Small intestine (tissue), 7 donors: Measurements from ENCODE around the gene CLTCL1. TPM values are rescaled to one million over a fixed set of nuclear protein-coding genes. Genes with fewer than 3 reads are reported as not detected.

Experiments used
- DNase-seq, 2 donors: peaks; one replicate each; pipeline versions ENCODE4 v3.0.0 to v3.0.0-alpha.2; 2013
- FAIRE-seq: peaks from 2 replicates; lab custom pipeline; 2012; peaks lifted over from hg19 to GRCh38; lab: Jason Lieb, UNC
- H3K27ac ChIP-seq, 3 donors: one replicate each; pipeline ENCODE4 v1.5.1; 2013; ENCODE audit warnings: low read length in 2 of 3, mild to moderate bottlenecking in 2 of 3, control low read depth in 1 of 3, inconsistent platforms in 1 of 3, low read depth in 1 of 3, moderate library complexity in 1 of 3
- H3K27me3 ChIP-seq, 3 donors: one replicate each; pipeline ENCODE4 v1.6.1; 2013; ENCODE audit warnings: low read length in 3 of 3, inconsistent platforms in 1 of 3; ENCODE audit not compliant: control insufficient read depth in 3 of 3, insufficient read depth in 3 of 3
- H3K36me3 ChIP-seq, 3 donors: one replicate each; pipeline ENCODE4 v1.6.1; 2013; ENCODE audit warnings: low read length in 3 of 3, inconsistent platforms in 1 of 3, low read depth in 1 of 3, mild to moderate bottlenecking in 1 of 3, moderate library complexity in 1 of 3; ENCODE audit not compliant: control insufficient read depth in 3 of 3, insufficient read depth in 2 of 3
- H3K4me1 ChIP-seq, 3 donors: one replicate each; pipeline ENCODE4 v1.6.1; 2013; ENCODE audit warnings: low read length in 2 of 3, inconsistent platforms in 1 of 3, low read depth in 1 of 3, mild to moderate bottlenecking in 1 of 3, moderate library complexity in 1 of 3; ENCODE audit not compliant: control insufficient read depth in 3 of 3, insufficient read depth in 2 of 3
- H3K4me3 ChIP-seq, 3 donors: one replicate each; pipeline ENCODE4 v1.5.1; 2013; ENCODE audit warnings: low read length in 3 of 3, control low read depth in 1 of 3, inconsistent platforms in 1 of 3, low read depth in 1 of 3, mild to moderate bottlenecking in 1 of 3, moderate library complexity in 1 of 3
- H3K9me3 ChIP-seq, 2 donors: one replicate each; pipeline ENCODE4 v1.6.1; 2013; ENCODE audit warnings: low read depth in 1 of 2, low read length in 1 of 2; ENCODE audit not compliant: control insufficient read depth in 2 of 2, insufficient read depth in 1 of 2
- WGBS, 3 donors: extraction: QIAGEN DNeasy Blood & Tissue Kit; methylation state at CpG; one replicate each; pipeline ENCODE4 v1.1.7; 2013; 5-methylcytosine and 5-hydroxymethylcytosine counted together
- polyA plus RNA-seq, 4 donors: library from polyadenylated mRNA; stranded (reverse) in 3 of 4; unstranded in 1 of 4; fragments of 200-250 nt in 3 of 4; fragments of 120-200 nt in 1 of 4; gene quantifications; one replicate each; pipeline versions ENCODE4 v1.2.1 to v1.2.3, GENCODE V29; 2013
- donor health status: healthy with polysubstance abuse.
- donor health status: control.
- donor health status: control.
- donor health status: Bipolar disorder and iron deficiency.
- donor health status: healthy.

The CLTCL1 gene
- polyA plus RNA-seq, 4 donors, result 0.67 to 1.5 (median 0.95) TPM

DNA sequence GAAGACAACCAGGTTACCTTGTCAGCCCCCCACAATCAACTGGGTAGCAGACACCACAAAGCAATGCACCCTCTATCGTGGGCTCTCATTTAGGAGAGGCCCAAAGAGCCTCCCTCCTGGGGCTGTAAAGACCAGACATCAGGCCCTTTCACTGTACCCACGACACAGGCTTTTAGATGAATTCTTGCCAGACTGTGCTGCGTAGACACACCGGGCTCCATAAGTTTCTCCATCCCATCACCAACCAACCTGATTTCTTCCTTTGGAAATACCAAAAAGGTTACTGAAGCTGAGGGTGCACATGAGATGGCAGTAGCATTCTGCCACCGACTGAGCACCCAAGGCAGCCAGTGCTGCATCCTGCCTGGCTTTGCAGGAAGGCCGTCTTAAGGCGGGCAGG lies 66.5 kb downstream of the CLTCL1 start:
- Histone ChIP-seq H3K27ac (no peak overlapping the region), H3K4me3 (no peak overlapping the region), H3K27me3 (no peaks in the 10 kb centered on the region), H3K4me1 (no peaks in the 10 kb centered on the region), H3K9me3 (no peaks in the 10 kb centered on the region), H3K36me3 (peaks cover 0 to 18% (median 0%) of the 10 kb centered on the region in 3 donors)
- WGBS, 3 donors, result 91 to 94% (median 92%) methylated on average over 7 of the region's 7 CpGs
- DNase-seq (no peak), FAIRE-seq (no peak)

DNA sequence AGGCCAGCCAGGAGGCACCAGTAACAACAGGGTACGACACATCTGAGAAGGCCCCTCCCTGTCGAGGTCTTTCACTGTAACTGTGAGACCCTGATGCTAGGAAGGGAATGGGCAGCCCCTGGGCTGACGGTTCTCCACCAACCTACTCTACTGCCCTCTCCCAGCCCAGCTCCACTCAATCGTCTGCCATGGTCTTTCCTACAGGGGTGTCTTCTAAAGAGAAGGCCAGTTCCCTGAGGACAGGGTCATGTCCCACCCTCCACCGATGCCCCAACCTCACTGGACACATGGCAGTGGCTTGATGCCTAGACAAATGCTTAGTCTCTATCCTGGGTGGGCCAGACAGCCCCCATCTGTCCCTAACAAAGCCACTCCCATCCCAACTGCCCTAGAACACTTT lies 67.0 kb downstream of the CLTCL1 start:
- no peak for DNase-seq
- Histone ChIP-seq H3K4me3 (no peak overlapping the region), H3K27me3 (no peaks in the 10 kb centered on the region), H3K9me3 (no peaks in the 10 kb centered on the region), H3K36me3 (peaks cover 0 to 18% (median 0%) of the 10 kb centered on the region in 3 donors), H3K27ac (no peak overlapping the region), H3K4me1 (no peaks in the 10 kb centered on the region)
- 81 to 96% (median 88%) methylated on average over 5 of the region's 5 CpGs for WGBS, 3 donors
- no peak for FAIRE-seq

- no peak for DNase-seq
- Histone ChIP-seq H3K4me1 (no peaks in the 10 kb centered on the region), H3K27me3 (no peaks in the 10 kb centered on the region), H3K36me3 (peaks cover 0 to 18% (median 0%) of the 10 kb centered on the region in 3 donors), H3K27ac (no peak overlapping the region), H3K9me3 (no peaks in the 10 kb centered on the region), H3K4me3 (no peak overlapping the region)
- FAIRE-seq, result no peak
- WGBS, 3 donors, result 79 to 81% (median 79%) methylated on average over 6 of the region's 6 CpGs
Observed at GRCh38 chr22:19223617-19224016, 67.9 kb downstream of the CLTCL1 start.

DNA sequence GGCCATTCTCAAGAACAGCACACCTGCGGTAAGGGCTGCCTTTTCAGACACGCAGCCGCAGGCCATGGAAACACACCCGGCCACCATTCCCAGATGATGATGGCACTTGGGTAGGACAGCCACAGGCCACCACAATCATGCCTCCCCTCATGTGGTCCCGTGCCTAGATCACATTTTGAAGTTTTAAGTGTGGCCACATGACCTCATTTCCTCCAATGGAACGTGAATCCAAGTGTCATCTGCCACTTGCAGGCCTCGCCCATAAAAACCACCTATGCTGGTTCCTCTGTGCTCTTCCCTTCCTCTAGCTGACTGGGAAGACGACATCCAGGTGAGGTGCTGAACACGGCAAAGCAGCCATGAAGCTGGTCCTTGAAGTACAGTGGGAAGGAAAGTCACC lies 68.4 kb downstream of the CLTCL1 start:
- Histone ChIP-seq H3K4me1 (no peaks in the 10 kb centered on the region), H3K4me3 (no peak overlapping the region), H3K9me3 (no peaks in the 10 kb centered on the region), H3K36me3 (peaks cover 0 to 18% (median 0%) of the 10 kb centered on the region in 3 donors), H3K27ac (no peak overlapping the region), H3K27me3 (no peaks in the 10 kb centered on the region)
- DNase-seq, result no peak
- 83 to 90% (median 87%) methylated on average over 9 of the region's 9 CpGs for WGBS, 3 donors
- no peak for FAIRE-seq

DNA sequence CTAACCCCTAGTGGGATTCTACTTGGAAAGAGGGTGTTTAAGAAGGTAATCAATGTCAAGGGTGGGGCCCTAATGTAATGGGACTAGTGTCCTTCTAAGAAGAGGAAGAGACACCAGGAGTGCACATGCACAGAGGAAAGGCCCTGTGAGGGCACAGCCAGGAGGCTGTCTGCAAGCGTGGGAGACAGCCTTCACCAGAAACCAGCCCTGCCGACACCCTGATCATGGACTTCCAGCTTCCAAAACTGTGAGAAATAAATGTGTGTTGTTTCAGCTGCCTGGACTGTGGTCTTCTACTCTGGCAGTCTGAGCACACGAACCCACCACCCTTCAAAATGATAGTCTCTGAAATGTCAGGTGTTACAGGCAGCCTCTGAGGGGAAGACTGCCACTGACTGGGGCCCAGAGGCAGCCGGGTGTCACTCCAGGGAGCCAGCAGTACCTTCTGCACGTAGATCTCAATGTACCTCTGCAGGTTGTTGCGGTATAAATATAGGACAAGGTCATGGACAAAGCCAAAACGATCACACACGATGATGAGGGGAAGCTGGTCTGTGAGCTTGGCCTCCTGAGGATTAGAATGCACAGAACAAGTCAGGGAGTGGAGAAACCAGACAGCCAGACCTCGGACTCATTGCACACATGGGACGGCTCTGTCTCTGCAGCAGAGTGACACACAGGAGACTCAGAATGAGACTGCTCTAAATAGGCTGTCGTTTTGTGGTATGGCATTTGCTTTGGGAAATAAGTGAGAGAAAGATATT lies 69.1 kb downstream of the CLTCL1 start:
- Histone ChIP-seq H3K27me3 (no peaks in the 10 kb centered on the region), H3K4me1 (no peaks in the 10 kb centered on the region), H3K27ac (no peak overlapping the region), H3K4me3 (no peak overlapping the region), H3K36me3 (peaks cover 0 to 18% (median 0%) of the 10 kb centered on the region in 3 donors), H3K9me3 (no peaks in the 10 kb centered on the region)
- WGBS, 3 donors, result 91 to 92% (median 91%) methylated on average over 11 of the region's 11 CpGs
- no peak for DNase-seq
- no peak for FAIRE-seq

- H3K36me3 ChIP-seq, result peaks cover 0 to 15% (median 0%) of the 10 kb centered on the region in 3 donors
- DNase-seq (no peak), FAIRE-seq (no peak)
- 86 to 92% (median 89%) methylated on average over 3 of the region's 3 CpGs for WGBS, 3 donors
- no peaks in the 10 kb centered on the region for H3K27me3 ChIP-seq
- no peak overlapping the region for H3K4me3 ChIP-seq
- no peaks in the 10 kb centered on the region for H3K9me3 ChIP-seq
- H3K4me1 ChIP-seq, result no peaks in the 10 kb centered on the region
- H3K27ac ChIP-seq, result no peak overlapping the region
Observed at GRCh38 chr22:19220867-19221266, 70.7 kb downstream of the CLTCL1 start.

GRCh38 chr22:19218541-19219233 lies 72.8 kb downstream of the CLTCL1 start:
- Histone ChIP-seq H3K36me3 (peaks cover 0 to 18% (median 0%) of the 10 kb centered on the region in 3 donors), H3K9me3 (no peaks in the 10 kb centered on the region), H3K27ac (no peak overlapping the region), H3K27me3 (no peaks in the 10 kb centered on the region), H3K4me3 (no peak overlapping the region), H3K4me1 (no peaks in the 10 kb centered on the region)
- no peak for DNase-seq
- WGBS, 3 donors, result 63 to 70% (median 67%) methylated on average over 5 of the region's 5 CpGs
- no peak for FAIRE-seq

GRCh38 chr22:19216579-19216978 lies 74.9 kb downstream of the CLTCL1 start:
- no peak for DNase-seq
- Histone ChIP-seq H3K4me3 (no peak overlapping the region), H3K9me3 (no peaks in the 10 kb centered on the region), H3K36me3 (peaks cover 0 to 11% (median 0%) of the 10 kb centered on the region in 3 donors), H3K4me1 (no peaks in the 10 kb centered on the region), H3K27ac (no peak overlapping the region), H3K27me3 (no peaks in the 10 kb centered on the region)
- WGBS, 3 donors, result 65 to 82% (median 77%) methylated on average over 5 of the region's 5 CpGs
- FAIRE-seq, result no peak
